Mucosa of descending colon (tissue), 3 donors: ENCODE results near the gene TRAPPC2. TPM values are rescaled to one million over a fixed set of nuclear protein-coding genes. Genes with fewer than 3 reads are reported as not detected.

Experiments
- ATAC-seq: fragments of 200-7000 bp; cut with Tn5 transposase; one replicate; pipeline ENCODE4 v1.9.1; 2020; ENCODE audit warnings: mild to moderate bottlenecking, moderate library complexity
- DNase-seq, 3 donors: peaks; one replicate each; pipeline ENCODE4 v3.0.0-alpha.2; 2020
- H3K36me3 ChIP-seq: fragments of 200-600 bp; one replicate; pipeline ENCODE4 v1.8.0; 2021; ENCODE audit warnings: low read depth, mild to moderate bottlenecking
- H3K4me1 ChIP-seq: fragments of 200-600 bp; one replicate; pipeline ENCODE4 v1.8.0; 2021; ENCODE audit warnings: low read depth, mild to moderate bottlenecking
- H3K4me3 ChIP-seq: fragments of 200-600 bp; one replicate; pipeline ENCODE4 v1.8.0; 2021; ENCODE audit warnings: mild to moderate bottlenecking
- H3K9me3 ChIP-seq: fragments of 200-600 bp; one replicate; pipeline ENCODE4 v1.8.0; 2021; ENCODE audit warnings: mild to moderate bottlenecking
- intact Hi-C, 2 donors: fragments of 100-400 bp; cut with DNase I in 1 of 2; cut with micrococcal nuclease in 1 of 2; formaldehyde crosslinking; loops; one replicate each; pipeline versions ENCODE4 v1.11.0 to v1.11.1; 2022; cut with DNase I, micrococcal nuclease
- total RNA-seq, 3 donors: library from RNA; stranded (reverse); fragmentation: NEBNext Ultra II Directional in 2 of 3; extraction: Animal tissue kit (Norgen Biotek cat#: 25700) in 2 of 3; gene quantifications; one replicate each; pipeline versions ENCODE4 v1.2.1 to v1.2.4, GENCODE V29; 2021 to 2023
- TF ChIP-seq, protein P1 (sequence below): fragments of 200-600 bp; IDR thresholded peaks from one replicate; pipeline ENCODE4 v1.8.0; 2022; ENCODE audit warnings: antibody characterized with exemption, mild to moderate bottlenecking
- donor health status: DM: no; HTN: no; CAD: no; lungs with moderate emphysema.
- donor health status: DM: no; HTN: no; CAD: no.
- donor health status: DM: no; HTN: yes; CAD: no.

Gene TRAPPC2
- total RNA-seq, 3 donors from 2014 or later: 13.1 to 20.4 (median 18.5) TPM

- peaks cover 18% of the 10 kb centered on the region for H3K4me1 ChIP-seq
- H3K4me3 ChIP-seq: no peak overlapping the region
- intact Hi-C loops: no loop called here
Observed at GRCh38 chrX:13690836-13691235, 43.6 kb downstream of the TRAPPC2 start.

DNA sequence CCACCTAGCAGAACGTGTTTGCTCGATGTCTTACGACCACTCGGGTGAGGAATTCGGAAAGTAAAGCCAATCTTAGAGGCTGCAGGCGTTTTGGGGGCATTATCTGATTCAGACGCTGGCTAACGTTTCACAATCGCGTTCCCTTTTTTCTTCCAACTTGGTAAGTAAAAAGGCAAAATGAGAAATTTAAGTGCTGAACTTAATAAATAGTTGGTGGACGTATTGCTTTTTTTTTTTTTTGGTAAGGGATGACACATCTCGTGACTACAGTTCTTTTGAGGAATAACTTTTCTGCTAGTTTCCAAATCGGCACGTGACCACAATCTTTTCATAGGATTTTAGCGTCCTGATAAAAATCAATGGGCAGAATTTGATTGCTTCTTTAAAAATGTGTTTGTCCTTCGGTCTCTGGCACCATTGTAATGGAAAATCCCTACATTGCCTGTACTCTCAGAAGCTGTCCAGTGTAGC, 44.6 kb downstream of the TRAPPC2 start:
- Histone ChIP-seq H3K36me3 (no peaks in the 10 kb centered on the region), H3K4me1 (peaks cover 16% of the 10 kb centered on the region), H3K4me3 (peak overlapping the region; percentile 63), H3K9me3 (no peaks in the 10 kb centered on the region)
- DNase-seq (no peak), ATAC-seq (no peak)
- TF ChIP-seq, protein P1, sequence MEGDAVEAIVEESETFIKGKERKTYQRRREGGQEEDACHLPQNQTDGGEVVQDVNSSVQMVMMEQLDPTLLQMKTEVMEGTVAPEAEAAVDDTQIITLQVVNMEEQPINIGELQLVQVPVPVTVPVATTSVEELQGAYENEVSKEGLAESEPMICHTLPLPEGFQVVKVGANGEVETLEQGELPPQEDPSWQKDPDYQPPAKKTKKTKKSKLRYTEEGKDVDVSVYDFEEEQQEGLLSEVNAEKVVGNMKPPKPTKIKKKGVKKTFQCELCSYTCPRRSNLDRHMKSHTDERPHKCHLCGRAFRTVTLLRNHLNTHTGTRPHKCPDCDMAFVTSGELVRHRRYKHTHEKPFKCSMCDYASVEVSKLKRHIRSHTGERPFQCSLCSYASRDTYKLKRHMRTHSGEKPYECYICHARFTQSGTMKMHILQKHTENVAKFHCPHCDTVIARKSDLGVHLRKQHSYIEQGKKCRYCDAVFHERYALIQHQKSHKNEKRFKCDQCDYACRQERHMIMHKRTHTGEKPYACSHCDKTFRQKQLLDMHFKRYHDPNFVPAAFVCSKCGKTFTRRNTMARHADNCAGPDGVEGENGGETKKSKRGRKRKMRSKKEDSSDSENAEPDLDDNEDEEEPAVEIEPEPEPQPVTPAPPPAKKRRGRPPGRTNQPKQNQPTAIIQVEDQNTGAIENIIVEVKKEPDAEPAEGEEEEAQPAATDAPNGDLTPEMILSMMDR: no peak
- intact Hi-C loops: no loop called here

More at GRCh38 chrX:13690836-13691235, 43.6 kb downstream of the TRAPPC2 start:
- DNase-seq: no peak
- Histone ChIP-seq H3K36me3 (no peaks in the 10 kb centered on the region), H3K9me3 (no peaks in the 10 kb centered on the region)
- ATAC-seq: no peak
- TF ChIP-seq, protein P1: no peak

GRCh38 chrX:13688958-13689740, 45.3 kb downstream of the TRAPPC2 start, which contains the start of gene RAB9A:
Gene RAB9A (plus strand): TSS chrX:13689128. CDS start chrX:13708747, 19,619 bp downstream.
- DNase-seq: peak; percentile 89 to 93 (median 90)
- TF ChIP-seq, protein P1: no peak
- ATAC-seq: peak; percentile 98
- no peaks in the 10 kb centered on the region for H3K9me3 ChIP-seq
- intact Hi-C loops: no loop called here
- peaks cover 13% of the 10 kb centered on the region for H3K4me1 ChIP-seq
- H3K4me3 ChIP-seq: peak within 1 kb of the TSS; percentile 63
- H3K36me3 ChIP-seq: no peaks in the 10 kb centered on the region

GRCh38 chrX:13688384-13688957, 45.9 kb downstream of the TRAPPC2 start:
- intact Hi-C loops: no loop called here
- DNase-seq (no peak), ATAC-seq (peak; percentile 18)
- Histone ChIP-seq H3K36me3 (no peaks in the 10 kb centered on the region), H3K4me1 (peaks cover 8% of the 10 kb centered on the region), H3K4me3 (peak overlapping the region; percentile 63), H3K9me3 (no peaks in the 10 kb centered on the region)
- TF ChIP-seq, protein P1: no peak

- intact Hi-C loops: no loop called here
- TF ChIP-seq, protein P1: no peak
- H3K4me3 ChIP-seq: no peak overlapping the region
- DNase-seq (no peak), ATAC-seq (no peak)
- H3K4me1 ChIP-seq: peaks cover 8% of the 10 kb centered on the region
- H3K36me3 ChIP-seq: no peaks in the 10 kb centered on the region
- H3K9me3 ChIP-seq: no peaks in the 10 kb centered on the region
Observed at GRCh38 chrX:13687203-13687602, 47.2 kb downstream of the TRAPPC2 start.
